K562 (cell line): ENCODE results near the gene AP3B1. TPM values are rescaled to one million over a fixed set of nuclear protein-coding genes. Genes with fewer than 3 reads are reported as not detected.

Source experiments
- ATAC-seq: fragments of 200-7000 bp; cut with Tn5 transposase; 3 replicates; pipeline ENCODE4 v1.9.1; 2020; ENCODE audit warnings: moderate library complexity
- BruUV-seq: library from RNA; stranded (reverse); fragments of 400-500 nt; replicated peaks from 2 replicates; lab custom pipeline; 2021; lab: Mats Ljungman, UMichigan
- CTCF ChIA-PET: fragments of 300-600 bp; formaldehyde crosslinking; extraction: SDS; loops from one replicate; lab custom pipeline; 2021; ENCODE audit warnings: low intra/inter-chr PET ratio; lab: Yijun Ruan, JAX
- POLR2A ChIA-PET: fragments of 300-600, 350-650 bp; sonication (Branson Sonifier 250); formaldehyde crosslinking; extraction: SDS; loops from one replicate; lab custom pipeline; 2021; ENCODE audit warnings: antibody characterized with exemption, inconsistent platforms; lab: Yijun Ruan, JAX
- DNase-seq, 4 experiments: peaks; one replicate each; pipeline versions ENCODE4 v3.0.0 to v3.0.0-alpha.2; 2011 to 2018; ENCODE audit warnings: low spot score in 3 of 4, mixed read lengths in 3 of 4; ENCODE audit errors: extremely low read depth in 1 of 4
- FAIRE-seq: peaks from 2 replicates; lab custom pipeline; 2011; peaks lifted over from hg19 to GRCh38; lab: Jason Lieb, UNC
- H2AFZ ChIP-seq: 2 replicates; pipeline ENCODE4 v1.6.0; 2011; ENCODE audit warnings: low read depth, low read length, control low read depth, inconsistent platforms
- H3K27ac ChIP-seq: fragments of 200-600 bp; 3 replicates; pipeline ENCODE4 v1.8.0; 2011; ENCODE audit warnings: low read depth, mild to moderate bottlenecking, control low read depth, inconsistent platforms, low read length, moderate library complexity, mixed read lengths; ENCODE audit errors: extremely low read depth
- H3K27me3 ChIP-seq, 2 experiments: fragments of 300-600 bp in 1 of 2; 2 replicates in 1 of 2; 3 replicates in 1 of 2; pipeline versions ENCODE4 v1.6.0 to v1.8.0; 2011; ENCODE audit warnings: inconsistent platforms in 2 of 2, low read length in 2 of 2, mild to moderate bottlenecking in 1 of 2, mixed read lengths in 1 of 2, moderate library complexity in 1 of 2; ENCODE audit not compliant: control insufficient read depth in 2 of 2, insufficient read depth in 2 of 2
- H3K36me3 ChIP-seq: fragments of 300-600 bp; 3 replicates; pipeline ENCODE4 v1.8.0; 2011; ENCODE audit warnings: mild to moderate bottlenecking, low read length, inconsistent platforms; ENCODE audit not compliant: control insufficient read depth, insufficient read depth
- H3K4me1 ChIP-seq, 2 experiments: fragments of 200-600 bp in 1 of 2; replicated peaks in 1 of 2; 2 replicates in 1 of 2; 3 replicates in 1 of 2; pipeline versions ENCODE4 v1.5.1 to v1.8.0; 2011; ENCODE audit warnings: inconsistent platforms in 2 of 2, low read length in 2 of 2, mild to moderate bottlenecking in 1 of 2, mixed read lengths in 1 of 2, moderate library complexity in 1 of 2; ENCODE audit not compliant: control insufficient read depth in 2 of 2, insufficient read depth in 2 of 2
- H3K4me2 ChIP-seq: 2 replicates; pipeline ENCODE4 v1.6.1; 2011; ENCODE audit warnings: low read length, control low read depth, inconsistent platforms, mixed read lengths; ENCODE audit not compliant: insufficient read depth
- H3K4me3 ChIP-seq: fragments of 200-600 bp; sonication (generic), shearing (Covaris generic); 2 replicates; pipeline ENCODE4 v1.5.1; 2016; ENCODE audit warnings: control low read depth, inconsistent platforms
- H3K79me2 ChIP-seq: fragments of 200-600 bp; 3 replicates; pipeline ENCODE4 v1.8.0; 2011; ENCODE audit warnings: low read length, inconsistent platforms; ENCODE audit not compliant: control insufficient read depth, insufficient read depth
- H3K9ac ChIP-seq, 2 experiments: 2 replicates each; pipeline versions ENCODE4 v1.6.0 to v1.6.1; 2011; ENCODE audit warnings: low read depth in 2 of 2, low read length in 2 of 2, control low read depth in 1 of 2, inconsistent platforms in 1 of 2, mild to moderate bottlenecking in 1 of 2, mixed read lengths in 1 of 2; ENCODE audit not compliant: insufficient read depth in 1 of 2
- H3K9me1 ChIP-seq: one replicate; pipeline ENCODE4 v1.6.0; 2011; ENCODE audit warnings: inconsistent platforms, mild to moderate bottlenecking, low read length, moderate library complexity; ENCODE audit not compliant: control insufficient read depth, insufficient read depth
- H3K9me3 ChIP-seq: replicated peaks from 2 replicates; pipeline ENCODE4 v1.5.1; 2011; ENCODE audit warnings: low read depth, low read length, inconsistent platforms; ENCODE audit not compliant: control insufficient read depth, insufficient read depth
- H4K20me1 ChIP-seq: replicated peaks from 2 replicates; pipeline ENCODE4 v1.6.1; 2011; ENCODE audit warnings: low read length, inconsistent platforms, mixed read lengths; ENCODE audit not compliant: control insufficient read depth, insufficient read depth
- ARHGAP35 ChIP-seq: fragments of 450-650 bp; IDR thresholded peaks from 2 replicates; pipeline ENCODE4 v1.6.1; 2018; ENCODE audit not compliant: partially characterized antibody
- CHD4 ChIP-seq: fragments of 200-600 bp; sonication (generic); IDR thresholded peaks from 3 replicates; pipeline ENCODE4 v1.6.1; 2012; ENCODE audit warnings: low read depth, mild to moderate bottlenecking, mixed read lengths, low read length, inconsistent platforms; ENCODE audit not compliant: insufficient read depth, insufficient replicate concordance, poor library complexity, severe bottlenecking
- CREB1 ChIP-seq, 2 experiments: sonication (generic) in 1 of 2; formaldehyde crosslinking in 1 of 2; IDR thresholded peaks; 2 replicates each; pipeline versions ENCODE4 v1.6.1 to v1.8.0; 2012 to 2022; ENCODE audit warnings: inconsistent platforms in 1 of 2, mild to moderate bottlenecking in 1 of 2, missing genetic modification reagents in 1 of 2, moderate library complexity in 1 of 2
- GABPA ChIP-seq: fragments of 200-800 bp; sonication (Bioruptor generic); conservative IDR thresholded peaks from 2 replicates; pipeline ENCODE4 v1.6.1; 2016; ENCODE audit warnings: low read depth, missing genetic modification characterization, missing compliant biosample characterization
- HMGN3 ChIP-seq: IDR thresholded peaks from 2 replicates; pipeline ENCODE4 v1.6.1; 2011; ENCODE audit warnings: borderline replicate concordance, low read depth, mild to moderate bottlenecking, mixed read lengths, low read length; ENCODE audit not compliant: insufficient read length; ENCODE audit errors: extremely low read depth
- IRF2 ChIP-seq: sonication (generic); formaldehyde crosslinking; IDR thresholded peaks from 2 replicates; pipeline ENCODE4 v1.8.1; 2022; ENCODE audit warnings: mild to moderate bottlenecking, missing genetic modification reagents
- JUNB ChIP-seq: fragments of 450-650 bp; formaldehyde crosslinking; conservative IDR thresholded peaks from 2 replicates; pipeline ENCODE4 v1.4.0; 2020; ENCODE audit warnings: mild to moderate bottlenecking
- POLR2H ChIP-seq: IDR thresholded peaks from 2 replicates; pipeline ENCODE4 v1.6.1; 2016; ENCODE audit warnings: missing genetic modification characterization, low read depth, mild to moderate bottlenecking, control low read depth, missing compliant biosample characterization, moderate library complexity
- PTBP1 ChIP-seq: fragments of 200-400 bp; formaldehyde crosslinking; IDR thresholded peaks from 2 replicates; pipeline ENCODE4 v1.6.1; 2017; ENCODE audit warnings: low read depth, low read length
- RBM39 ChIP-seq: fragments of 200-400 bp; formaldehyde crosslinking; optimal IDR thresholded peaks from 2 replicates; pipeline ENCODE3; 2018; ENCODE audit warnings: low read depth, low read length
- SIN3B ChIP-seq: fragments of 450-650 bp; IDR thresholded peaks from 2 replicates; pipeline ENCODE4 v1.6.1; 2017; ENCODE audit warnings: low read depth, mild to moderate bottlenecking, moderate library complexity
- SREBF2 ChIP-seq: sonication (generic); formaldehyde crosslinking; IDR thresholded peaks from 2 replicates; pipeline ENCODE4 v1.4.0; 2020; ENCODE audit warnings: mild to moderate bottlenecking, missing genetic modification reagents
- ZNF134 ChIP-seq: fragments of 250-450 bp; sonication (Bioruptor Pico); conservative IDR thresholded peaks from 2 replicates; pipeline ENCODE4 v1.4.0; 2020
- ZNF212 ChIP-seq: fragments of 450-650 bp; formaldehyde crosslinking; IDR thresholded peaks from 2 replicates; pipeline ENCODE4 v1.4.0; 2020; ENCODE audit warnings: mild to moderate bottlenecking
- ZNF253 ChIP-seq: fragments of 250-450 bp; sonication (Bioruptor Pico); conservative IDR thresholded peaks from 2 replicates; pipeline ENCODE4 v1.6.1; 2021; ENCODE audit warnings: mild to moderate bottlenecking
- ZNF274 ChIP-seq: IDR thresholded peaks from 2 replicates; pipeline ENCODE4 v1.6.1; 2011; ENCODE audit warnings: low read depth, mild to moderate bottlenecking, low read length, moderate library complexity, borderline replicate concordance
- whole genome bisulfite sequencing: fragments of 100-300 bp; shearing (Covaris generic); methylation state at CpG from one replicate; pipeline ENCODE4 v1.1.6; 2016; ENCODE audit warnings: low coverage, mixed read lengths; ENCODE audit not compliant: insufficient coverage; ENCODE audit errors: missing lambda C conversion rate; 5-methylcytosine and 5-hydroxymethylcytosine counted together
- in situ Hi-C: fragments of 300-500 bp; cut with MboI; formaldehyde crosslinking; loops from 4 replicates; pipeline ENCODE4 v1.15.0; 2018; ENCODE audit warnings: inconsistent platforms, mixed read lengths
- intact Hi-C: fragments of 100-400 bp; cut with micrococcal nuclease; formaldehyde crosslinking; loops from 2 replicates; pipeline ENCODE4 v1.14.2; 2022
- polyA plus RNA-seq, 8 experiments: library from polyadenylated mRNA; depleted of rRNA in 4 of 8; stranded (reverse) in 5 of 8; unstranded in 3 of 8; fragments of >200 nt; fragmentation: Nextera tagmentation in 2 of 8; fragmentation: Illumina TruSeq in 1 of 8; extraction: Ambion mirVana in 2 of 8; extraction: Trizol in 1 of 8; gene quantifications; 2 replicates each; pipeline versions ENCODE4 v1.2.1 to v1.2.3, GENCODE V29; 2011 to 2014; ENCODE audit warnings: inconsistent platforms in 1 of 8, missing spikeins in 1 of 8
- total RNA-seq, 7 experiments: library from RNA; depleted of rRNA in 6 of 7; stranded (reverse); fragments of >200 nt in 6 of 7; fragmentation: Illumina TruSeq in 2 of 7; extraction: Trizol in 2 of 7; gene quantifications; 2 replicates each; pipeline versions ENCODE4 v1.2.1 to v1.2.3, GENCODE V29; 2011 to 2021; ENCODE audit warnings: low replicate concordance in 1 of 7
- TF ChIP-seq, protein P1 (sequence below), 2 experiments: fragments of 450-650 bp in 1 of 2; sonication (generic) in 1 of 2; formaldehyde crosslinking in 1 of 2; IDR thresholded peaks in 1 of 2; conservative IDR thresholded peaks in 1 of 2; 2 replicates each; pipeline versions ENCODE4 v1.6.1 to v1.8.1; 2016 to 2023; ENCODE audit warnings: mild to moderate bottlenecking in 2 of 2, moderate library complexity in 2 of 2, inconsistent platforms in 1 of 2, missing genetic modification reagents in 1 of 2
- TF ChIP-seq, protein P2 (sequence below): fragments of 450-650 bp; IDR thresholded peaks from 2 replicates; pipeline ENCODE4 v1.7.0; 2016; ENCODE audit warnings: borderline replicate concordance
- TF ChIP-seq, protein P3 (sequence below): fragments of 250-450 bp; sonication (Bioruptor Pico); IDR thresholded peaks from 2 replicates; pipeline ENCODE4 v1.5.0; 2020; ENCODE audit warnings: mild to moderate bottlenecking, borderline replicate concordance

AP3B1 gene
- total and polyA plus RNA-seq, 9 of the 15 experiments (the other 6 are each of a cell fraction or from before 2014, with no cell fraction given), result 21.1 to 61.8 (median 42.2) TPM

DNA sequence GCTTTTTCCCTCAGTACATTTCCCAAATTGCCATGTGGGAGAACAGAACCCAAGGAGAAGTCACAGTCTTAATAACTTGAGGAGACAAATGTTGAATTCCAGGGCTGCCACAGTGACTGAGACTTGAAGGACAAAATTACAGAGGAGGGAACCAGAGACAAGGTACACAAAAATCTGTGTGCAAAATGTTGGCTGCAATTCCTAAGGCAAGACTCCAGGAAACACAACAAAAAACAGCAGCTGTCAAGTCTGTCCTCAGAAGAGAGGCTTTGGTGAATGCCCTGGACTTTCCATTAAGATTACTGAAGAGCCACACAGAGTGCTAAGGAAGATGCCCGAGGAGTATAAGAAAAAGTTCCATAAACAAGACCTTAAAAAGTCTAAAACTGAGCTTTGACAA is 21.1 kb downstream of the AP3B1 start:
- H3K9me3 ChIP-seq, result no peaks in the 10 kb centered on the region
- no peaks in the 10 kb centered on the region for H3K27me3 ChIP-seq
- no peak overlapping the region for H3K4me2 ChIP-seq
- ChIA-PET POLR2A (interaction anchor here (1.1 kb wide), 1 partner anchor 9 kb away, joined by 3 read pairs; no protein-coding TSS in a partner anchor), CTCF (no interaction called here)
- in situ Hi-C loops (no loop called here), intact Hi-C loops (no loop called here)
- no peaks in the 10 kb centered on the region for H3K4me1 ChIP-seq
- no TSS peak for BruUV-seq
- no peaks in the 10 kb centered on the region; the same call in 1 of the 2 replicates for H4K20me1 ChIP-seq
- DNase-seq (no peak), ATAC-seq (no peak), FAIRE-seq (no peak)
- peaks cover 8% of the 10 kb centered on the region; the same call in 2 of the 3 replicates for H3K36me3 ChIP-seq
- H3K9ac ChIP-seq, result no peak overlapping the region
- WGBS, result 92% methylated on average over 1 of the region's 1 CpG
- H3K79me2 ChIP-seq, result peaks cover 55% of the 10 kb centered on the region
- no peak overlapping the region for H2AFZ ChIP-seq
- H3K9me1 ChIP-seq, result no peaks in the 10 kb centered on the region
- no peak overlapping the region for H3K4me3 ChIP-seq
- no peak overlapping the region for H3K27ac ChIP-seq
- no peak for TF ChIP-seq SIN3B
- TF ChIP-seq CHD4, result no peak
- TF ChIP-seq RBM39, result no peak
- TF ChIP-seq GABPA (tag), result no peak
- TF ChIP-seq ZNF212, result no peak
- no peak for TF ChIP-seq CREB1 (IDR thresholded peaks at IDR 0.05)
- no peak for TF ChIP-seq CREB1 (CRISPR knock-in tag; IDR thresholded peaks at IDR 0.05)
- no peak for TF ChIP-seq SREBF2 (CRISPR knock-in tag)
- no peak for TF ChIP-seq HMGN3
- TF ChIP-seq ARHGAP35, result no peak
- TF ChIP-seq PTBP1, result no peak
- TF ChIP-seq, protein P1, sequence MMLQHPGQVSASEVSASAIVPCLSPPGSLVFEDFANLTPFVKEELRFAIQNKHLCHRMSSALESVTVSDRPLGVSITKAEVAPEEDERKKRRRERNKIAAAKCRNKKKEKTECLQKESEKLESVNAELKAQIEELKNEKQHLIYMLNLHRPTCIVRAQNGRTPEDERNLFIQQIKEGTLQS (IDR thresholded peaks at IDR 0.05), result no peak
- TF ChIP-seq, protein P1 (CRISPR knock-in tag; conservative IDR thresholded peaks at IDR 0.05), result no peak
- TF ChIP-seq JUNB (CRISPR knock-in tag), result no peak
- TF ChIP-seq POLR2H, result no peak
- TF ChIP-seq, protein P2, sequence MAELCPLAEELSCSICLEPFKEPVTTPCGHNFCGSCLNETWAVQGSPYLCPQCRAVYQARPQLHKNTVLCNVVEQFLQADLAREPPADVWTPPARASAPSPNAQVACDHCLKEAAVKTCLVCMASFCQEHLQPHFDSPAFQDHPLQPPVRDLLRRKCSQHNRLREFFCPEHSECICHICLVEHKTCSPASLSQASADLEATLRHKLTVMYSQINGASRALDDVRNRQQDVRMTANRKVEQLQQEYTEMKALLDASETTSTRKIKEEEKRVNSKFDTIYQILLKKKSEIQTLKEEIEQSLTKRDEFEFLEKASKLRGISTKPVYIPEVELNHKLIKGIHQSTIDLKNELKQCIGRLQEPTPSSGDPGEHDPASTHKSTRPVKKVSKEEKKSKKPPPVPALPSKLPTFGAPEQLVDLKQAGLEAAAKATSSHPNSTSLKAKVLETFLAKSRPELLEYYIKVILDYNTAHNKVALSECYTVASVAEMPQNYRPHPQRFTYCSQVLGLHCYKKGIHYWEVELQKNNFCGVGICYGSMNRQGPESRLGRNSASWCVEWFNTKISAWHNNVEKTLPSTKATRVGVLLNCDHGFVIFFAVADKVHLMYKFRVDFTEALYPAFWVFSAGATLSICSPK, result no peak
- no peak for TF ChIP-seq ZNF134 (CRISPR knock-in tag)
- no peak for TF ChIP-seq IRF2 (CRISPR knock-in tag)
- TF ChIP-seq ZNF253, result no peak
- TF ChIP-seq, protein P3, sequence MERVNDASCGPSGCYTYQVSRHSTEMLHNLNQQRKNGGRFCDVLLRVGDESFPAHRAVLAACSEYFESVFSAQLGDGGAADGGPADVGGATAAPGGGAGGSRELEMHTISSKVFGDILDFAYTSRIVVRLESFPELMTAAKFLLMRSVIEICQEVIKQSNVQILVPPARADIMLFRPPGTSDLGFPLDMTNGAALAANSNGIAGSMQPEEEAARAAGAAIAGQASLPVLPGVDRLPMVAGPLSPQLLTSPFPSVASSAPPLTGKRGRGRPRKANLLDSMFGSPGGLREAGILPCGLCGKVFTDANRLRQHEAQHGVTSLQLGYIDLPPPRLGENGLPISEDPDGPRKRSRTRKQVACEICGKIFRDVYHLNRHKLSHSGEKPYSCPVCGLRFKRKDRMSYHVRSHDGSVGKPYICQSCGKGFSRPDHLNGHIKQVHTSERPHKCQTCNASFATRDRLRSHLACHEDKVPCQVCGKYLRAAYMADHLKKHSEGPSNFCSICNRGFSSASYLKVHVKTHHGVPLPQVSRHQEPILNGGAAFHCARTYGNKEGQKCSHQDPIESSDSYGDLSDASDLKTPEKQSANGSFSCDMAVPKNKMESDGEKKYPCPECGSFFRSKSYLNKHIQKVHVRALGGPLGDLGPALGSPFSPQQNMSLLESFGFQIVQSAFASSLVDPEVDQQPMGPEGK, result no peak
- TF ChIP-seq ZNF274, result no peak
